Activated CD8-positive, alpha-beta memory T cell treated with anti-CD3 and anti-CD28 coated beads for 1 hour (primary cell): ENCODE results near the gene ARL8B.

Experiments
- DNase-seq, 2 donors: peaks; one replicate each; pipeline ENCODE4 v3.0.0-alpha.2; 2020; ENCODE audit warnings: low read depth in 1 of 2; ENCODE audit errors: extremely low read depth in 1 of 2

Gene ARL8B

DNA sequence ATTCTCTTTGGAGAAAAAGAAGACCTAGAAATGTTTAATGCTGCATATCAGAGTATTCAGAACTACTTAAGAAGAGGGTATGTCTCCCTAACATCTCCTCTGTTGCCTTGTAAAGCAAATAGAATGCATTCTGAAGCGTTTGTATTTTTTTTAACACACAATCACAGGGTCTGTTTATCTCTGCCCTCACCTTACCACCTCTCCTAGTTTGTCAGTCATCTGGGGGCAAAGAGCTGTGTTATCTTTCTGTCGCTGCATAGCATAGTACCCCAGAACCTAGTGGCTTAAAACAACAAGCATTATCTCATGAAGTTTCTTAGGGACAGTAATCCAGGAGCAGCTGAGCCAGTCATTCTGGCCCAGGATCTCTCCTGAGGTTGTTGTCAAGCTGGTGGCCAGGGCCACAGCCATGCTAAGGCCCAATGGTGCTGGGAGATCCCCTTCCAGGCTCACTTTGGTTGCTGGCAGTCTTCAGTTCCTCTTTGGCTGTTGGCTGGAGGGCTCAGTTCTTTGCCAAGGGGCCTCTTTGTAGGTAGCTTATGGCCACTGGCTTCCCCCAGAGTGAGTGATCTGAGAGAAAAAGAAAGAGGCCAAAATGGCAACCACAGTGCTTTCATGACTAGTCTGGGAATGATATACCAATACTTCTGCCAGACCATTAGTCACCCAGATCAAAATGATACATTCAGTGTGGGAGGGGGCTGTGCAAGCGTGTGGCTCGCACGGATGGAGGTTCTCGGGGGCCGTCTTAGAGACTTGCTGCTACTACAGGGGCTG lies 83.3 kb downstream of the ARL8B start:
- no peak for DNase-seq

DNA sequence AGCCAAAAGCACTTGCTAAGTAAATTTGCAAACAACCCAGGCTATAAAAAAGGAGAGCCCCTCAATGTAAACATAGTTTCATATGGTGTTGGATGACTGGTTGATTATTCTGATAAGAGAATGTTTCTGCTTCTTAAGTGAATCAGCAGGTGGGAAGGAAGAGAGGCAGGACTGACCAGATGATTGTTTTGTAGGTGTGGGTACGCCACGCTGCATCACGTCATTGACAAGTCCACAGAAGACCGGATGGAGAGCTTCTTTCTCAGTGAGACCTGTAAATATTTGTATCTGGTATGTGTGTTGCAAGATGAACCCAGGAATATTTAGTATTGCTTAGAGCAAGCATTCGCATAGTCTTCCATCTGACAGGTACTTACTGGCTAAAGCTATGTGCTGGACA lies 88.8 kb downstream of the ARL8B start:
- no peak for DNase-seq

DNA sequence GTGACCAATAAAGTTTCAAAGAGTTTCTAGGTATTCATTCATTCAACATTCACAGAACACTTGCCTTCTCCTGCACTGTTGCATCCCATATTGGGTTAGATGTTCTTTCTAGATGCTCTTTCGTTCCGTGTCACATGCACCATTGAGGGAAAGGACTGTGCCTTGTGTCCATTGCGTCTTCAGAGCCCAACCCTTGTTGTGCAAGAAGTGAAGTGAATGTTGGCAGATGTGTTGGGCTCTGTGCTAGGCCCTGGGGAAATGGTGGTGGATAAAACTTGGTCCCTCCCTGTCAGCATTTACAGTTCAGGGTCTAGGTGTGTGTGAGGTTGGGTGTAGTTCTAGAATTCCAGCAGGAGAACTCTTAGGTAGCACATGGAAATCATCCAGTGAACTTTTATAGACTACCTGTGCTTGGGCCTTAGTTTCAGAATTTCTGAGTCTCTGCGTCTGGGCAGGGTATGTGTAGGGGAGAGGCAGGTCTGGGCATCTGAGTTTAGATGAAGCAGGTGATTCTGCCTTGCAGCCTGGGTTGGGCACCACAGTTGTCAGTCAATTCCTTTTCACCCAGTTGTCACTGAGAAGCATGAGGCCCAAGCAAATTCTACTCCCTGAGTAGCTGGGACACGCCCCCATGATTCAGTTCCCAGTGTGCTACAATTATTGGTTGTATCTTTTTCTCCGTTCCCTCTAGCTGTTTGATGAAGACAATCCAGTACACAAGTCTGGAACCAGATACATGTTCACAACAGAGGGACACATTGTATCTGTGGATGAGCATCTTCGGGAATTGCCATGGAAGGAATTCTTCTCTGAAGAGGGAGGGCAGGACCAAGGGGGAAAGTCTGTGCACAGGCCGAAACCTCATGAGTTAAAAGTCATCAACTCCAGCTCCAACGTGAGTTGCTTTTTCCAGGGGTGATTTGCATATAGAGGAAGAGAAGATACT lies 90.8 kb downstream of the ARL8B start:
- no peak for DNase-seq

DNA sequence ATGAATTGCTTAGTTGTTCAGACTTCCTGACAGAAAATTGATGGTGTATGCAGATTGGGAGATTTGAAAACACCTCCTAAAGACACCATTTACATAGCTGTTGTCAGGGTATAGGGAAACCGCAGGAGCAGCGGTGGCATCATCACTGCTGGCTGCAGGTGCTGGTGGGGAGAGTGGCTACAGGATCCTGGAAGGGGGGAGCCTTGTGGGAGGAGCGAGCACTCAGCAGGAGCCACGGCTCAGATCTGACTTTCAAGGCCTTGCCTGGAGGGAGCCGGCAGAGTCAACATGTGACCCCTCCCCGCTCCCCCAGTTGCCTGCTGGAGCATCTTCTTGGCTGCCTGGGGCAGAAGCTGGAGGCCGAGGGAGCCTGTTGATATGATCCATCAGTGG lies 91.5 kb downstream of the ARL8B start:
- no peak for DNase-seq

DNA sequence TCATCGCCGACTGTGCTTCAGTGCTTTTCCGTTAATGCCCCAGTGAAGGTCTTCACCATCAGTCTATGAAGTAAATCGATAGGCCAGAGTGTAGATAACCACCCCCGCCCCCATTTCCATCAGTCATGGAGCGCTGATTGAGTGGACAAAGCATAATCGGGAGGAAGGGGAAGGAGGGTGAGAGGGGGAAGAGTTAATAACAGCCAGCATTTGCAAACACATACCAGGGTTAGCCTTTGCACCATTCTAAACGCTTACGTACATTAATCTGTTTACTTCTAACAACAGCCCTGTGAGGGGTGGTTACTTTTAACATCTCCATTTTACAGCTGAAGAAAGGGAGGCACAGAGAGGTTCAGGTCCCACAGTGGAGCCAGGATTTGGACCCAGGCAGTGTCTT lies 92.3 kb downstream of the ARL8B start:
- no peak for DNase-seq

DNA sequence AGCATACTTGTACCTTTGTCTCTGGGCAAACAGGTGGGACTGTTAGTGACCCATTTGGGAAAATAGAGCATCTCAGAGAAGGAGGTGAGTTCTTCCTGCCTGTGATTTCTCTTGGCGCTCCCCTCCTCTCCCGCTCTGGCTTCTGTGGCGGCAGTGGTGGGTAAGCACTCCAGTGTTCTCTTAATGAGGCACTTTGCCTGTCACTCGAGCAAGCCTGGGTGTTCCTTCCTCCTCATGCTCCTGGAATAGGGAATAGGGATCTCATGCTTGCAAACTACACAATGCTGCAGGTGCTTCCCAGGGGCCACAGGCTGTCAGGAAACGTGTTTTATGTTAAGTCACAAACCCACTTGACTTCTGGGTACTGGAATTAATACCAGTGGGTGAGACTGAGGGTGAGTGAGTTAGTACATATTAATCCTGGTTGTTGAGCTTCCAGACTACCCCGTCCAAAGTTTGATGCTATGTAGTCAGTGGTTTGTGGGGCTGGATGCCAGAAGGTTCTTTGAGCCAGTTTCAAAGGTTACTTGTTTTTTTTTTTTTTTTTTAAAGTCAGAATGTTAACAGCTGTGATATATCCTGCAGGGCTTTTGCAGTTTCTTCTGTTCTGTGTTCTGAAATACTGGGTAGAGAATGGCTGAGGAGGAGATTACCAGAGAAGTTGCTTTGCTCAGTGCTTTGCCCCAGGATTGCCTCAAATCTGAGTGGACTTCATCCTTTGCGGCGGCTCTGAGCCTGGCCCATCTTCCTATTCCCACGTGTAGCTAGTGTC lies 95.9 kb downstream of the ARL8B start:
- DNase-seq, result no peak

DNA sequence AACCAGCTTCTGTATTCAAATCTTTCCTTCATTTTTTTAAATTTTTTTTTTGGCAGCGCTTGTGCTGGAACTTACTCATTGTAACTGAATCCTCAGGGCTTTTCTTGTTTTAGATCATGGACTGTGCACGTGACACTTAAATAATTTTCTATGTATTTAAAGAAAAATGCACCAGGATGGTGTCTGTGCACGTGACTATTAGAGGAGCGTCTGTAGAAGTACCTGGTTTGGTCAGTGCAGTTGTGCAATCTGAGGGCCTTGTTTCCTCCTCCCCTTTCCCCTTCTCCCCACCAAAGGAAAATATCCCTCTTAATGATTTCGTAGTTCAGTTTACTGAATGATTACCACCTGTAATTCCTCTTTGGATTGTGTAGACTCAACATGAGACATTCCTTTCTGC lies 96.7 kb downstream of the ARL8B start:
- DNase-seq, result no peak

DNA sequence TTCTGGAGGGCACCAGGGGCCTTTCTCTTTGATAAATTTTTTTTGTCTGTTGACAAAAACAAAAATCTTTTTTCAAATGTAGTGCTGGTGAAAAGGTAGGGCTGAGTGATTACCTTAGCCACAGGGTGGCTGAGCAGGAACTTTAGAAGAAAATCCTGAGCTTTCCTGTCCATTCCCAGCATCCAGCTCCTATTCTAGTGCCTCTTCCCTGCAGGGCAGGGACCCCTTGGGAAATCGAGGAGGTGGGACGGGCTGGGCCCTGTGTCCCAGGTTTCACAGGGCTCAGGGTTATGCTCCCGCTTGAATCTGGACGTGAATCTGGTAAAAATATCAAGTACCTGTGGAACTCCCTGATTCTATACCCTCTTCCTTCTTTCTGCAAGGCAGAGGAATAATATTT lies 97.1 kb downstream of the ARL8B start:
- no peak for DNase-seq

DNA sequence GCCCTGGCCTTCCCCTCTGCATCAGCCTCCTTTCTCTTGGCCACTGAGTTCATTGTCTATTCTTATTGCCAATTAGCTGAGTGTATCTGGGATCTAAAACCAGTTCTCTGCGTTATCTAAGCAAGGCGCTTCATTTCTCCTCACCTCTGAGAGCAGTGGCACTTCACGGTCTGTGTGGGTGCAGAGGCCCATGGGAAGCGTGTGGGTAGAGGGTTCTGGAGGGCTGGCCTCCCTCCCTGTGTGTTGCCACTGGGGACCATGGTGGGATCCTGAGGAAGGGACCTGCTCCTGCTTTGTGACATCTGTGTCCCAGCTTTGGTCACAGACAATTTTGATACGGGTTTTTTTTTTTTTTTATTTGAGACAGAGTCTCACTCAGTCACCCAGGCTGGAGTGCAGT lies 98.1 kb downstream of the ARL8B start:
- DNase-seq, result no peak

DNA sequence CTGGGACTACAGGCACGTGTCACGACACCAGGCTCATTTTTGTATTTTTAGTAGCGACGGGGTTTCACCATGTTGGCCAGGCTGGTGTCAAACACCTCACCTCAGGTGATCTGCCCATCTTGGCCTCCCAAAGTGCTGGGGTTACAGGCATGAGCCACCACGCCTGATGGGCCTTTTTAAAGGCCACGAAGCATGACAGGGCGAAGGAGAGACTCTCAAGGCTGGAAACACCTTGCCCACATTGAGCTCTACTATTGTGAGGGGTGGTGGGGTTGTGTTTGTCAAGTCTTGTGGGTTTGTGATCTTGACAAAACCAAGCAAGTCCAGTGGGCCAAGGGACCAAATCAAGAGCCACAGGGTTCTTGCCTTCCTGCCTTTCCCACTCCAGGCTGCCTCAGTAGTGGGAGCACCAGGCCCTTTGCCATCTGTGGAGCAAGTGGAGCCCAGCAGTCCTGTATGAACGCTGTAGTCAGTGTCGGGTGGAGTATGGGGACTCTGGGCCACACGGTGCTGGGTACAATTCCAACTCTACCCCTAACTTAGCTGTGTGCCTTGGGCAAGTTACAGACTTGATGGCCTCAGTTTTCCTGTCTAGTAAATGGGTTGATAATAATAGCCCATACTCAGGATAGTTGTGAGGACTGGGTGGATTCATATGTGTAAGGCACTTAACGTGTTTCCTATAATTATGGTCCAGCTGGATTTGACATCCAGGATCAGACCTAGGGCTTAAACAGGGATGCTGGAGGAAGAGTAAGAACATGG lies 98.8 kb downstream of the ARL8B start:
- no peak for DNase-seq

DNA sequence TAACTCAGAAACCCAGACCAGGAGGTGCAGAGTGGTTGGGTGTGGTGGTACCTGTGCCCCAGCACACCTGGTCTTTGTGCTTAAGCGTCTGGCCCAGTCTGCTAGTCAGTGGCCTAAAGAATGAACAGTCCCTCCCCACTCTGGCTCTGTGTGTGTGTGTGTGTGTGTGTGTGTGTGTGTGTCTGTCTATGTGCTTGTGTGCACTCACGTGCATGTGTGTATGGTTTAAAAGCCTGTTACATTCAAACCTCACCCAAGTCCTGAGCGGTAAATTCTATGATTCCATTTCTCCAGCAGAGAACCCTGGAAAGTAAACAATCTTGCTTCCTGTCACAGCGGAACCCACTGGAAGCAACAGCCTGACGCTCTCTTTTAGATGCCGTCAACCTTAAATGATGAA lies 99.6 kb downstream of the ARL8B start:
- no peak for DNase-seq

DNA sequence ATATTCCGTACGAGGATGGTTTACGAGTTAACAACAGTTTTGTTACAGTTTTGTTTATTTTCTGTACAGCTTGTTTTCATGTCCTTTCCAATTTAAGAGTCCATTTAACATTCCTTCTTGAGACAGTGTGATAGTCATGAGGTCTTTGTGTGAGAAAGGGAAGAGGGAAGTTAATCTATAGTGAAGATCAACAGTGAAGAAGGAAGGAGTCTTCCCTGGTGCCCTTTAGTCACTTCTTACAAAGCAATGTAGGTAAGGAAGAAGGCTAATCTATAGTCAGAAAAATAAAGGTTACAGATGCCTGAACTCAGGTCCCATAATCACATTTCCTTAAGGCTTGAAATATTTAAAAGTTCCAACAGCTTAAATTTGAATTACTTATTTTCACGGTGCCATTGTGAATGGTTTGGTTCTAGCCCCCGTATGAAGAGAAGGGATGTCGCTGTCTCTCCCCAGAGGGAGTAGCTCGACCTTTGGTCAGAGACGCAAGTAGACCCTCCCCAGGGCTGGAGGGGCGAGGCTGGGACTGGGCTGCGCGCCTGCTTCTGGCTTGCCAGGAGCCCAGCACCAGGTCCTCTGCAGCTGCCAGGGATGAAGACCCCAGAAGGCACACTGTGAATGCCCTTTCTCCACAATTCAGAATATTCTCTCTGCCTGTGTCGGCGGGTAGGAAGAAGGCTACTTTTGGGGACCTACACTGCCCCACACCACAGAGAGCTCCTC lies 100.4 kb downstream of the ARL8B start:
- DNase-seq, result no peak

DNA sequence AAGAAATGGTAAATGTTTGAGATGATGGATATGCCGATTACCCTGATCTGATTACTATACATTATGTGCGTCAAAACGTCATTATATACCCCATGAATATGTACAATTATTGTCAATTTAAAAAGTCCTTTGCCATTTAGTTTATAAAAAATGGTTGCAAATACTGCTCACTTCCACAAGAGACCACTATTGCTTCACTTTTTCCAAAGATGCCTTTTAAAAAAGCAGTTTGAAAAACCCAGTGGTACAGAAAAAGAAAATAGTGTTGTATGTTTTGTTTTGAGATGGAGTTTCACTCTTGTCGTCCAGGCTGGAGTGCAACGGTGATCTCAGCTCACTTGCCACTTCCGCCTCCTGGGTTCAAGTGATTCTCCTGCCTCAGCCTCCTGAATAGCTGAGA lies 104.7 kb downstream of the ARL8B start:
- no peak for DNase-seq

DNA sequence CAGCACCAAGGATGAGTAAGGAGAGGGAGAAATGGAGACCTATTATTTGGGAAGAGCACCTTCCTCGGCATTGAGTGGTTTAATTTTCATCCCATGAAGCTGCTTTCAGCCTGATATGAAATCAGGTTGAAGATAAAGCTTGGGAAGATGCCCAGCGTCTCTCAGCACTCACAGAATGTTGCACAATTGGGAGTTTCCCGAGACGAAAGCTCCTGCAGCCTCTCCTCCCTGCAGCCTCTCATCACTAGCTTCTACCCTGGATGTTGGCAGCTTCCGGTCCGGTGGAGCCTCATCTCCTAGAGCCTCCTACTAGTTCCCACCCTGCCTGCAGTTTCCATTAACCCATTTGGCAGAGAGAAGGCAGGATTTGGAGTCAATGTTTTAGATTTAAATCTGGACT lies 105.7 kb downstream of the ARL8B start:
- DNase-seq, result no peak

DNA sequence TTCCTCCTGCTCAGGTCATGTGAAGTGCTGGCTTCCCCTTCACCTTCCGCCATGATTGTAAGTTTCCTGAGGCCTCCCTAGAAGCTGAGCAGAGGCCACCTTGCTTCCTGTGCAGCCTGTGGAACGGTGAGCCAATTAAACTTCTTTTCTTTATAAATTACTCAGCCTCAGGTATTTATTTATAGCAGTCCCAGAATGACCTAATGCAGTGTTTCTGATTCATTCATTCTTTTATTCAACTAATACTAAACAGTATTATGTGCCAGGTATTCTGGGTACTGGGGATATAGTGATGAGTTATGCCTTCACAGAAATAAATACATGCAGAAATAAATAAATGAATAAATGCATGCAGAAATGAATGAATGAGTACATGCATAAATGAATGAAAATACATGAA lies 107.3 kb downstream of the ARL8B start:
- DNase-seq, result no peak
